NT2/D1 (cell line): ENCODE data around the gene PLXNC1.

Source experiments
- DNase-seq: peaks from one replicate; pipeline ENCODE4 v3.0.0-alpha.2; 2011; ENCODE audit warnings: low read depth, low spot score
- H3K27me3 ChIP-seq: 2 replicates; pipeline ENCODE4 v1.6.0; 2011; ENCODE audit warnings: mild to moderate bottlenecking; ENCODE audit not compliant: insufficient read length, insufficient read depth
- H3K36me3 ChIP-seq: 2 replicates; pipeline ENCODE4 v1.6.1; 2011; ENCODE audit warnings: mild to moderate bottlenecking, low read length, mixed read lengths; ENCODE audit not compliant: insufficient read depth, insufficient read length
- H3K4me1 ChIP-seq: 2 replicates; pipeline ENCODE4 v1.5.1; 2011; ENCODE audit not compliant: insufficient read depth, insufficient read length
- H3K4me3 ChIP-seq: 2 replicates; pipeline ENCODE4 v1.5.1; 2011; ENCODE audit warnings: low read depth; ENCODE audit not compliant: insufficient read length
- H3K9ac ChIP-seq: 2 replicates; pipeline ENCODE4 v1.6.0; 2011; ENCODE audit warnings: low read depth; ENCODE audit not compliant: insufficient read length
- H3K9me3 ChIP-seq: 2 replicates; pipeline ENCODE4 v1.5.1; 2011; ENCODE audit warnings: mild to moderate bottlenecking, low read length; ENCODE audit not compliant: insufficient read depth
- SUZ12 ChIP-seq: IDR thresholded peaks from 2 replicates; pipeline ENCODE4 v1.6.1; 2011; ENCODE audit not compliant: insufficient read length, insufficient read depth; ENCODE audit errors: extremely low read depth
- YY1 ChIP-seq: IDR thresholded peaks from 2 replicates; pipeline ENCODE4 v1.6.1; 2011; ENCODE audit not compliant: insufficient read length, insufficient read depth
- ZNF274 ChIP-seq: IDR thresholded peaks from 2 replicates; pipeline ENCODE4 v1.6.1; 2011; ENCODE audit warnings: mild to moderate bottlenecking, low read depth, low read length

The PLXNC1 gene

DNA sequence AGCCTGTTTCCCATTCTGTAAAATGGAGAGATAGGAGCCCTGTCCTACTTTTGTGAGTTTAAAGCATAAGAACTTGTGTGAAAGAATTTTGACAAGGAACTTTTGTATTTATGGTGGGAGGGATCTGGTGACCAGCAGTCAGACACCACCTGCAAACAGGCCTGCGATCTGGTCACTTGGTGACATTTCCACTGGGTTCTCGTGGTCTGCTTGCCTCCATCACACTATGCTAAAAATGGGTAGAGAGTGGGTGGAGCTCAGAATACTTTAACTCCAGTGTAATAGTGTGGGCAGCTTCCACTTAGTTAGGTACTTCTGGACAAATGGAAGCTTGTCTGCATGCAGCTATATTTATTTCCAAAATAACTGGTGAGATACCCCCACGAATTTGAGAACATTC, 26.5 kb upstream of the PLXNC1 start:
- Histone ChIP-seq H3K36me3 (no peaks in the 10 kb centered on the region), H3K4me1 (no peaks in the 10 kb centered on the region), H3K9me3 (no peaks in the 10 kb centered on the region), H3K27me3 (no peaks in the 10 kb centered on the region), H3K4me3 (no peak overlapping the region), H3K9ac (no peak overlapping the region)
- TF ChIP-seq YY1 (no peak), ZNF274 (no peak), SUZ12 (no peak)
- no peak for DNase-seq

DNA sequence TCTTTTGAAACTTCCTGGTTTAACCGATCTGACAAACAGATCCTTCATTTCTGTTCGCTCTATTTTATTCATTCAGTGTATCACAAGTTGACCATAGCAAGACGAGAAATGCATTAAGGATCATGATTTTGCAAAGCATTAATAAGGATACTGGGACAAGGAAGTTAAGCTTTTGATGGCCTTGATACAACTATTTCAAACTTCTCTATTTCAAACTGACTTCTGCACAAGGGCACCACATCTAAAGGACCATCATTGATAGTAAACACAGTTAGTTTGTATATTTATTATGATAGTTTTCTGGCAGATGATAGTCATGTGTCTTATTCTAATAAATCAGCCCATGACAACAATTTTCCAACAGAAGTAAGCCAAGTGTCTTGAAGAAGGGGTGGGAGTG, 25.8 kb upstream of the PLXNC1 start:
- Histone ChIP-seq H3K9ac (no peak overlapping the region), H3K9me3 (no peaks in the 10 kb centered on the region), H3K27me3 (no peaks in the 10 kb centered on the region), H3K4me3 (no peak overlapping the region), H3K4me1 (no peaks in the 10 kb centered on the region), H3K36me3 (no peaks in the 10 kb centered on the region)
- no peak for DNase-seq
- TF ChIP-seq ZNF274 (no peak), YY1 (no peak), SUZ12 (no peak)

DNA sequence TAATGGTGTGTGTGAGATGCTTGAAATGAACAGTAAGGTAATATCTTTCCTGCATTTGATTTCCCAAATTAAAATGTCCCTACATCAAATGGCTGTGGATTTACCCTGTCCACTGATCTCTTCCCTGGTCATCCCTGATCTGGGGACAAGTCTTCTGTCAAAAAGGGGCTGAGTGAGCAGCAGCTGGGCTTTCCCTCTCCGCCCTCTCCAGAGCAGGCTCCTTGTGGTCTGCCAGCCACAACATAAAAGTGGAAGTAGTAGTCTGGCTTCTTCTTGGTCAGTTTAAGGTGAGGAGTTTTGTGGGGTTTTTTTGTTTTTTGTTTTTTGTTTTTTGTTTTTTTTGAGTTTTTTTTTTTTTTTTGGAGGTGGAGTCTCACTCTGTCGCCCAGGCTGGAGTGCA, 25.2 kb upstream of the PLXNC1 start:
- TF ChIP-seq YY1, result no peak
- no peak for TF ChIP-seq ZNF274
- H3K9ac ChIP-seq, result no peak overlapping the region

DNA sequence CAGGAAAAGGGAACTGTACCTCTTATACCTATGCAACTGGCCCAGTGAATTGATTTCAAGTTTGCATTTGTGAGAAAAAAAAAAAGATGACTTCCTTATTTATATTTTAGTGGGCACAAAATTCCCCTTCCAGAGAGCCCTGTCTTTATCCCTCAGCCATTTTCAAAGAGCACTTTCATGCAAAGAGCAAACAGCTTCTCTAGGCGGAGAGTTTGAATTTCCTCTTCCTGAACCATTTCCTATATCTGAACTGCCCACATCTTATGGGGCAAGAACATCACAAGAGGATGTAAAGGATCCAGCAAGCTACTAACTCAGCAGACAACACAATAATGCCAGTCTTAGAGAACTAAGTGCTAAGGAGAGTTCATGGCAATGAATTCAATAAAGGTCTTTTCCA, 22.3 kb upstream of the PLXNC1 start:
- no peaks in the 10 kb centered on the region for H3K4me1 ChIP-seq
- DNase-seq, result no peak
- H3K36me3 ChIP-seq, result no peaks in the 10 kb centered on the region
- no peak overlapping the region for H3K9ac ChIP-seq
- TF ChIP-seq YY1, result no peak
- TF ChIP-seq SUZ12, result no peak
- TF ChIP-seq ZNF274, result no peak
- no peaks in the 10 kb centered on the region for H3K9me3 ChIP-seq
- no peaks in the 10 kb centered on the region for H3K27me3 ChIP-seq
- no peak overlapping the region for H3K4me3 ChIP-seq

More for the DNA sequence above, 25.2 kb upstream of the PLXNC1 start:
- Histone ChIP-seq H3K9me3 (no peaks in the 10 kb centered on the region), H3K4me3 (no peak overlapping the region), H3K4me1 (no peaks in the 10 kb centered on the region), H3K36me3 (no peaks in the 10 kb centered on the region), H3K27me3 (no peaks in the 10 kb centered on the region)
- DNase-seq, result no peak

DNA sequence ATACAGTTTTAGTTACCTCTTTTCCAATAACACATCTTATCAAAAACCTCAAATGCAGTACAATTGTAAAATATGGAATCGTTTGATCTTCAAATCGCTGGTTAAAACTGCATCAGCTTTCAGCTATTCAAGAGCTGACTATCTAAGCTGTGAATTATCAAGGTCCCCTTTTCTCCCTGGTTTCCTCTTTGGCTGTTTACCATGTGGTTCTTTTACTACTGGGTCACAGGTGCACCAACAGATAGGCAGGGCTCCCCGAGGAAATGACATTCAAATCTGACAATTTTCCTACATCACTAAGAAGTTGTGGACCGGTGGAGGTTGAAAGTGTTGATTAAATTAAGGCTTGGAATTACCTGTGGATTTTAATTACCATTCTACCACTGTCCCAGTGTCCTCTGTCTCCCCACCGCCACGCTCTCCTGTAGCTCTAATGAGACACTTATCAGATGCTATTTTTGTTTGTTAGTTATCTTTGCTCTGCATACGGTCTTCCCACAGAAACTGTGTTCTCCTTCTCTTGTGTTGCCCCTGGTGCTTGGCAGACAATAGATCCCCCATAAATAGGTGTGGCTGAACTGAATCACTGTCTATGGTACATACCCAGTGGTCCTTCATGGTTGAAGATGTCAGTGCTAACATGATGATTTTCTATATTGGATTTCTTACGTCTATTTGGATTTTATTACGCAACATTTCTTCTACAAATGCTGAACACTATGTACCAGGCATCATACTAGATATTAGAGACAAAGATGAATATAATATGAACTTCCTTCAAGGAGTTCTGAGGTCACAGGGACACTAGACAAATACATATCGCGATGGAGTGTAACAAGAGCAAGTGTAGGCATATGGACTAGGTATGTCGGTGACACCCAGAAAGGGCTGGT, 20.9 kb upstream of the PLXNC1 start:
- Histone ChIP-seq H3K27me3 (no peaks in the 10 kb centered on the region), H3K4me3 (no peak overlapping the region), H3K36me3 (no peaks in the 10 kb centered on the region), H3K9ac (no peak overlapping the region), H3K4me1 (no peaks in the 10 kb centered on the region), H3K9me3 (no peaks in the 10 kb centered on the region)
- no peak for DNase-seq
- TF ChIP-seq SUZ12 (no peak), YY1 (no peak), ZNF274 (no peak)

DNA sequence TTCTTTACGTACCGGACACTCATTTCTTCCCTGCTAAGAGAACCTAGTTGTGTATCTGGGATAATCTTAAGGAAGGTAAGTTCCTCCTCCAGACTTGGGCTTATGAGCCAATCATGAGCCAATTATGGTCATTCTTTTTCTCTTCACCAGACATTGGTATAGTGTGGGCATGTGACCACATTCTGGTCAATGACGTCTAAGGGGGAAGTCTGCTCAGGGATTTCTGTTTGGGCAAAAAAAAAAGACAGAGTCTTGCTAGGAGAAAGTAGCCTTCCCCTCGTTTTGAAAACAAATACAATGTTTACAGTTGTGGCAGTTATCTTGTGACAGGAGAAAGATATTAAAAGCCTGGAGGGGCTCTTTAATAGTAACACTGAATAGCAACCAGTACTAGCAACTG, 20.1 kb upstream of the PLXNC1 start:
- Histone ChIP-seq H3K9me3 (no peaks in the 10 kb centered on the region), H3K4me1 (no peaks in the 10 kb centered on the region), H3K27me3 (no peaks in the 10 kb centered on the region), H3K4me3 (no peak overlapping the region), H3K9ac (no peak overlapping the region), H3K36me3 (no peaks in the 10 kb centered on the region)
- DNase-seq, result no peak
- no peak for TF ChIP-seq ZNF274
- TF ChIP-seq SUZ12, result no peak
- TF ChIP-seq YY1, result no peak

DNA sequence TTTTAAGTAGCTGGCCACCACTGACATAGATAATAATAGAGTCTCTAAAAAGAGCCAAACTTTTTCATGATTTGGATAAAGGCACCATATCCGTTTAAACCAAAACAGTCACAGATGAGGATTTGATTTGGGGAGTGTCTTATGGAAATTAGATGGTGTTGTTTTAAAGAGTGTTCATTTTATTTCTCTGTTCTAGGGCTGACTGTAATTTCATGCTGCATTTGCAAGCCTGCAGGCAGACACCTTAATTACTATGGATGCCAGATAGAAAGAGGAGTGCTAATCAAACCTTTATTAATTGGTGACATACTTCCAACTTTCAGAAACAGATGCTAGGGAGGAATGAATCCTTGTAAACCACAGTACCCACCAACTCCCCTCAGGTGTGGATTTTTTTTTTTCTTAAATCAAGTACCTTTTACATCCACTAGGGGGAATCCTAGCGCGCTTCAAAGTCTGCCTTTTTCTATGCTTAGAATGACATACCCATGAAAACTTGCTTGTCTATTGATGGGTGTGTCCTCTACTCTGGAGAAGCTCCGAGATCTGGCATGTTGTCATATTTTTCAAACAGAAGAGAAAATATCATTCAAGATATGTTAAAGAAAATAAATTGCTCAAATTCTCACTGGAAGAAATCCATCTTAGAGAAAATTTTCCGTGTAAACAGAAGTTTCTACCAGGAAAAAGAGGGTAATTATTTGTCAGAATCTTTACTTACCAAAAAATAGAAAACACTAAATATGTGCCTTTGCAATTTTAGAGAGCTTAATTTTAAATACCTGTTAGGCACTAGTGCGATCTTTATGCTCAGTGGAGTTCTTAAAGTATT, 14.2 kb upstream of the PLXNC1 start:
- Histone ChIP-seq H3K4me3 (no peak overlapping the region), H3K9me3 (no peaks in the 10 kb centered on the region), H3K4me1 (no peaks in the 10 kb centered on the region), H3K27me3 (no peaks in the 10 kb centered on the region), H3K36me3 (no peaks in the 10 kb centered on the region), H3K9ac (no peak overlapping the region)
- no peak for TF ChIP-seq ZNF274
- TF ChIP-seq SUZ12, result no peak
- no peak for TF ChIP-seq YY1
- no peak for DNase-seq
